GM18499 (cell line): Measurements from ENCODE around the gene CDK11B.
"Not testable (repeated sequence)": the region's sequence is repeated elsewhere in the genome, so short reads cannot be mapped to it uniquely, and the experiment has no call there.

Experiments used
- ATAC-seq: cut with Tn5 transposase; IDR thresholded peaks from one replicate; pipeline ENCODE4 v1.9.1; 2021; ENCODE audit warnings: moderate number of reproducible peaks; ENCODE audit not compliant: insufficient read depth, unreplicated experiment

Gene CDK11B

GRCh38 chr1:1662830-1663560 is 4.2 kb upstream of the CDK11B start:
- ATAC-seq = not testable (repeated sequence)

- ATAC-seq = not testable (repeated sequence)
Measured at GRCh38 chr1:1662392-1662791, 3.6 kb upstream of the CDK11B start.

GRCh38 chr1:1648265-1648664 is 10.5 kb downstream of the CDK11B start:
- ATAC-seq = not testable (repeated sequence)

DNA sequence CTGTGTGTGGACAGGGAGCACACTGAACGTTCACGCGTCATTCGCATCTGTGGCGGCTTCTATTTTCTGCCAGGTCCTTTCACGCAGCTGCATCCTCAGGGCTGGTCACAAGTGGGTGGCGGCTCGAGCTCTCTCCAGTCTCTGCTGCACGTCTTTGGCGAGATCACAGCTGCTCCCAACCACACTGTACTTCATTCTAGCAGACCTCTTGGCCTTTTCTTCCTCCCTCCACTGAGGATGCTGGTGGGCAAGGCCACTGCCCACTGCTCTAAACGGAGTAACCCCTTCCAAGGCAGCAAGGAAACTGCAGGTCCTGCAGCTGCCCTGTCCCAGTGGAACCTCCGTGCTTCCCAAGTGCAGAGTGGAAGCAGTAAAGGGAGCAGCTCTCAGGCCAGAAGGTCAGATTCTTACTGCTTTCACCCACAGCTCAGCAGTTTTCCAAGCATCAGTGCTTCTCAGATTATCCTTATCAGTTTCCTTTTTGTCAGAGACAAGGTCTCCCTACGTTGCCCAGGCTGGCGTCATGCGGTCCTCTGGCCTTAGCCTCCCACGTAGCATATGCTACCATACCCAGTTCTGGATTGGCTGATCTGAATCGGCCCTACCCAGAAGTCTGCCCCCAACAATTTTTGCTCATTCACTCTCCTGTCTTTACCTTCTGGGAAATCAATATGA is 11.1 kb downstream of the CDK11B start:
- ATAC-seq = not testable (repeated sequence)

DNA sequence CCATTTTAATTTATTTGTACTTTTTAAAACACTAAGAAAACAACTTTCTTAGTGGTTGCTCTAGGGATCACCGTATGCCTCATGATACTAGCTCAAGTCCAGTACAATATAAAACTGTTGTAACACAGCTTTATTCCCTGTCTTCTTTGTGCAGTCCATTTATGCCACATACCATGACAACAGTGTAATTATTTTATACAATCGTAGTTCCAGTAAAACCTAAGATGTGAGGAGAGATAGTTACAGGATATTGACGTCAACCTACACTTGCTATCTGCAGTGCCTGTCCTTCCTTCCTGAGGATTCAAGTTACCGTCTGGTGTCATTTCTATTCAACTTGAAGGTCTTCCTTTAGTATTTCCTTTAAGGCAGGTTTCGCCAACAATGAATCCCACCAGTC is 12.5 kb downstream of the CDK11B start:
- not testable (repeated sequence) for ATAC-seq

- not testable (repeated sequence) for ATAC-seq
Measured at GRCh38 chr1:1640711-1641461, 17.9 kb downstream of the CDK11B start.

- not testable (repeated sequence) for ATAC-seq
Measured at GRCh38 chr1:1640081-1640480, 18.7 kb downstream of the CDK11B start.

DNA sequence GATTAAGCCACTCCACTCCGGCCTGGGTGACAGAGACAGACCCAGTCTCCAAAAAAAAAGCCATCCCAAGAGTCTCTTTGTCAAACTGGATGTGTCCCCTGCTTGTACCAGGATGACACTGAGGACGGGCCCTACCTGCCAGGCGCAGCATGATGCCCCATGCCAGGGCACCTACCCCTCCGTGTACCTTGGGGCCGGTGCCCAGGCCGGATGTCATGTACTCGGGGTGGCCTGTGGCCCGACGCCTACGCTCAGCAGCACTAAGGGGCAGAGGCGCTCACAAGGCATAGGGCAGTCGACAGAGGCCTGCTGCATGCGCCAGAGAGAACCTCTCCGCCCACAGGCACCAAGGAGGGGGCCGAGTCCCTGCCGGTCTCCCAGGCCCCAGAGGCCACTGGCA is 19.4 kb downstream of the CDK11B start:
- not testable (repeated sequence) for ATAC-seq

DNA sequence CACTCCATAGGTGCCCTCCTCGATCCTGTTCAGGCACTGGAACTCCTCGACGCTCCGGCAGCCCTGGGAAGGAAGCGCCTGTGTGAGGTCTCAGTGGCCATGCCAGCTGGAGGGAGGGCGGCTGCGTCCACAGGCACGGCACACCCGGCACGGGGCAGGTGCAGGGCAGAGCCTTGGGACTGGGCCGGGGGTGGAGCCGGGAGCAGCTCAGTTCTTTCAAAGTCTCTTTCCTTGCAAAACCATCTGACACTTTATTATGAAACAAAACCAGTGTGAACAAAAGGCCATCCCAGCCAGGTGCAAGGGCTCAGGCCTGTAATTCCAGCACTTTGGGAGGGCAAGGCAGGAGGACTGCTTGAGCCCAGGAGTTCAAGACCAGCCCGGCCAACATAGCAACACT is 20.3 kb downstream of the CDK11B start:
- ATAC-seq = not testable (repeated sequence)

DNA sequence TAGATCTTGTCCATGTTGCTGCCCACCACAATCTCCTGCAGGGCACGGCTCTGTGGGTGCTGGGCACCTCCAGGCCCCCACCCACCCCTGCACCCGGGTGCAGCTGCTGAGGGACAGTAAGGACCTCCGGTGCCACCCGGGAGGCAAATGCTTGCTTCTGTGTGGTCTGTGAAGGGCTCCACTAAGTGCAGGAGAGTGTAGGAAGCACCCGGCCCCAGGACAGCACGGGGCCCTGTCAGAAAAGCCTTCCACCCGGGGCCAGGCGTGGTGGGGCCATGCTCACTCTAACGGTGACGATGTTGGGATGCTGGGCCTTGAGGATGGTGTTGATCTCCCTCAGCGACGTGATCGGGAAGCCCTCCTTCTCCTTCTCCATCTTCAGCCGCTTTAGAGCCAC is 21.3 kb downstream of the CDK11B start:
- not testable (repeated sequence) for ATAC-seq

DNA sequence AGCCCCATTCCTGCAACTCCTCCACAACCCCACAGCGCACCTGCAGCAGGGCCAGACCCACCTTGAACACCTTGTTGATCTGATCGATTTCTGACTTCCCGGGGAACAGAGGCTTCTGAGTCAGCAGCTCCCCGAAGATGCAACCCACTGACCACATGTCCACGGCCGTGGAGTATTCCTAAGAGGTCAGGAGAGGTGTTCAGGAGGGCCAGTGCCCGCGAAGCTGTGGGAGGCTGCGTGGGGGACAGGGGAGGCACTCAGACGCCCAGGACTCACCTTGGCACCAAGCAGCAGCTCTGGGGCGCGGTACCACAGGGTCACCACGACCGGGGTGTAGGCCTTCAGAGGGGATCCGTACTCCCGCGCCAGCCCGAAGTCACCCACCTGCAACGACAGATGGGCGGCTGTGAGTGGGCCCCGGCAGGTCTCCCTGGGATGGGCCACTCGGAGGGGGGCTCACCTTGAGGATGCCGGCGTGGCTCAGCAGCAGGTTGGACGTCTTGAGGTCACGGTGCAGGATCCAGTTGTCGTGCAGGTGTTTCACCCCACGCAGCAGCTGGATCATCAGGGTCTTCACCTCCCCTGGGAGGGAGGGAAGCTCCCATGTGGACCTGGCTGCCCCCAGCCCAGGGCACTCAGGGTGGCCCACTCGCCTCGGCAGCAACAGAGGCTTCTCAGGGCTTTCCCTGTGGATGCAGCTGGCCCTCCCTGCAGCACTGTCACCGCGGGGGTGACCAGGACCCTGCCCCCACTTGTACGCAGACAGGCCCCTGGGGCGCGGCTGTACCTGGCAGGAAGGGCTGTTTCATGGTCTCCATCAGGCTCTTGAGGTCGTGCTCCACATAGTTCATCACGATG is 22.0 kb downstream of the CDK11B start:
- not testable (repeated sequence) for ATAC-seq

GRCh38 chr1:1634613-1635012 is 24.2 kb downstream of the CDK11B start:
- ATAC-seq = not testable (repeated sequence)

DNA sequence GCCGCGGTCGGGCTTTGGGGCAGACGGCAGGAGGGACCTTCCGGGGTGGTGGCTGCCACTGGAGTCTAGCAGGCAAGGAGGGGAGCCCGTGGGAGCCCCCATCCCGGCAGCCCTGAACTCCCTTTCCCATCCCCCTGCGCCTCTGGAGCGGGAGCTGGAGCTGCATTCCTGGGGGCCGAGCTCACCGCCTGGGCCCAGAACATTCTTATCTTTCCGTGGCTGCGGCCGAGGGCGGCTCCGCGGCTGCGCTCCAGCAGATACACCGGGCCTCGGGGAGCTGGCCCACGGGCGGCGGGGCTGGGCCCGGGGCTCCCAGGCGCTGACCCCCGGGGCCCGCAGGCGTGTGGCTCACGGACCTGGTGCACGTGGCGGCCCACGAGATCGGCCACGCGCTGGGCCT is 25.4 kb downstream of the CDK11B start:
- ATAC-seq = not testable (repeated sequence)

DNA sequence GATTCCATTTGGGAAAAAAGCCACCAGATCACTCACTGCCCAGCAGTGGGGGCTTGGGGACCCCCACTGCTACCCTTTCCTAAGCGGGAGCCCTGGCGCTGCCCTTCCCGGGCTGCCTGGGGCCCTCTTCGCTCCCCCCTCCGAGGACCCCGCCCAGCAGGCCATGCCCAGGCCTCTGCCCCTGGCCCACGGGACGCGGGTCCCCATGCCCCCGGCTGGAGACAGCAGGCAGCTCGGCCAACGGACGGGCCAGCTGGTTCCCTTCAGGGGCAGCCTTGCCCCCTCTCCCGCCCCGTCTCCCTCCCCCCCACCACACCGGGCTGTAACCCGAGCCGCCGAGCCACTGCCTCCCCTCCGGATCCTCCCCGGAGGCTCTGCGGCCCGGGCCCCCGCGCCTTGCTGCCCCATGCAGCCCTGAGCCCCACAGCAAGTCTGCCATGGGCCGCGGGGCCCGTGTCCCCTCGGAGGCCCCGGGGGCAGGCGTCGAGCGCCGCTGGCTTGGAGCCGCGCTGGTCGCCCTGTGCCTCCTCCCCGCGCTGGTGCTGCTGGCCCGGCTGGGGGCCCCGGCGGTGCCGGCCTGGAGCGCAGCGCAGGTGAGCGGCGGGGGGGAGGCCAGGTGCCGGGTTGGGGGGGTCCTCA is 26.9 kb downstream of the CDK11B start, which contains the start of gene MMP23B:
Gene MMP23B (plus strand): TSS at position 392 of the 639 bp plus-strand sequence. CDS start 46 bp downstream, at position 438.
- no peak for ATAC-seq

- no peak for ATAC-seq
Measured at GRCh38 chr1:1630965-1631781, 27.6 kb downstream of the CDK11B start.

DNA sequence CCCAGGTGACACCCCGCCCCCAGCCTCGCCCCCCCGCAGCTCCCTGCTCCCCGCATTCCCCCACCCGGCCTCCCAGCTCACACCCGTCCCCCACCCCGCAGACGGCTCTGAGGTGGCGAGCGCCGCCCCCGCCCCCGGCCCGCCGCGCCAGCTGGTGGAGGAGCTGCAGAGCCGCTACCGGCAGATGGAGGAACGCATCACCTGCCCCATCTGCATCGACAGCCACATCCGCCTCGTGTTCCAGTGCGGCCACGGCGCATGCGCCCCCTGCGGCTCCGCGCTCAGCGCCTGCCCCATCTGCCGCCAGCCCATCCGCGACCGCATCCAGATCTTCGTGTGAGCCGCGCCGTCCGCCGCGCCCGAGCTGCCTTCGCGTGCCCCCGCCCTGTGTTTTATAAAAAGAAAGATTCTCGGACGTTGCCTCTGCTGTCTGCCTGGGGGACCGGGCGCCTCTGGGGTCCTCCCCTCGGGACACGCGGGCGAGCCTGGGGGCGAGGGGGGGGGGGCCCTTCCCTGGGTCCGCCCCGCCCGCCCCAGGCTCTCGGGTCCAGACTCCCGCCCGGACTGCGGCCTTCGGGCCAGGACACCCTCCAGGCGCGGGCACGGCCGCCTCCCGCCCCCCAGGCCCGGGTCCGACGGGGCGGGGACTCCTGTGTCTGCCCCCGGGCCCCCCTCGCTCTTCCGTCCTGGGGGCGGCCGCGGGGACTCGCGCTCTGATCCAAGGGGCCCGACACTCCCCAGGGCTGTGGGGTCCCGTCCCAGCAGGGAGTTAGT is 28.4 kb downstream of the CDK11B start:
- ATAC-seq = no peak

DNA sequence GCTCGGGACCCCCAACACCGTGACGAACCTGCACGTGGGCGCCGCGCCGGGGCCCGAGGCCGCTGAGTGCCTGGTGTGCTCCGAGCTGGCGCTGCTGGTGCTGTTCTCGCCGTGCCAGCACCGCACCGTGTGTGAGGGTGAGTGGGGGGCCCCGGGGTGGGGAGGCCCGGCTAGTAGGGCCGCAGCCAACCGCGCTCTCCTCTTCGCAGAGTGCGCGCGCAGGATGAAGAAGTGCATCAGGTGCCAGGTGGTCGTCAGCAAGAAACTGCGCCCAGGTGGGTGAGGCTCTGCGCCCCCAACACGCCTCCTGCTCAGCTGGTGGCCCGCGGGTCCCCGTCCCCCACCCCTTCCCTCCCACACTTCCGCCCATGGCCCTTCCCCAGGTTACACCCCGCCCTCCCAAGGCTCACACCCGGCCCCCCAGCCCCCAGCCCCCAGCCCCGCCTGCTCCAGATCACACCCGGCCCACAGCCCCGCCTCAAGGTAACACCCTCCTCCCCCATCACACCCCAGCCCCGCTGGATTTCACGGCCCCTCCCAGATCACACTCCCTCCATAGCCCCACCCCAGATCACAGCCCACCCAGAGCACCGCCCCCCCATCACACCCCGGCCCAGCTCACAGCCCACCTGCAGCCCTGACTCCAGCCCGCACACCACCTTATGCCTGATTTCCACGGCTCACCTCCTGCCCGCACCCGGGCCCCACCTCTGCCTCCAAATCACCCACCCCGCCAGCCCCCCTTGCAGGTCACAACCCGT is 29.2 kb downstream of the CDK11B start:
- no peak for ATAC-seq
